Fibroblast of lung (primary cell): ENCODE data around the gene GSG1L.

Experiments used
- EZH2 ChIP-seq: IDR thresholded peaks from 2 replicates; pipeline ENCODE4 v1.5.1; 2012; ENCODE audit warnings: low read length, control low read depth, mild to moderate bottlenecking; ENCODE audit errors: missing control alignments
- TF ChIP-seq, protein P1 (sequence below), 2 donors: IDR thresholded peaks in 1 of 2; conservative IDR thresholded peaks in 1 of 2; 1 replicate in 1 of 2; 2 replicates in 1 of 2; pipeline ENCODE4 v1.5.1; 2011 to 2012; ENCODE audit warnings: low read length in 2 of 2, control low read depth in 1 of 2, inconsistent platforms in 1 of 2, low read depth in 1 of 2, mild to moderate bottlenecking in 1 of 2

DNA sequence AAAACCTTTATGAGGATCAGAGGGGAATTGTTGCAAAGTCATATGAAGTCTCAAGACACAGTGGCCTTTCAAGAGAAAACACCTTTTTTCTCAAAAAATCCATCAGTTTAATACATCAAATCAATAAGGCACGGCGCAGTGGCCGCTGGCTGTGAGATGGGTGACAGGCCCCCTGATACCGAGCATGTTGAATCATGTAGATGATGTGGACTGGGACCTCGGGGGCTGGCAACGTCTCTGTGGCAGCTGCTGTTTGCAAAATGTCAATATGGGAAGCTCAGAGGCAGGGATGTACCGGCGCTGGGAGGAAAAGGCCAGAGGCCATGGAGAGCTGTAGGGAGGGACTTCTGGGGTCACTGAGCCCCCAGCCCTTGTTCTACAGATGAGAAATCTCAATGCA is 169.1 kb downstream of the GSG1L start:
- TF ChIP-seq, protein P1, sequence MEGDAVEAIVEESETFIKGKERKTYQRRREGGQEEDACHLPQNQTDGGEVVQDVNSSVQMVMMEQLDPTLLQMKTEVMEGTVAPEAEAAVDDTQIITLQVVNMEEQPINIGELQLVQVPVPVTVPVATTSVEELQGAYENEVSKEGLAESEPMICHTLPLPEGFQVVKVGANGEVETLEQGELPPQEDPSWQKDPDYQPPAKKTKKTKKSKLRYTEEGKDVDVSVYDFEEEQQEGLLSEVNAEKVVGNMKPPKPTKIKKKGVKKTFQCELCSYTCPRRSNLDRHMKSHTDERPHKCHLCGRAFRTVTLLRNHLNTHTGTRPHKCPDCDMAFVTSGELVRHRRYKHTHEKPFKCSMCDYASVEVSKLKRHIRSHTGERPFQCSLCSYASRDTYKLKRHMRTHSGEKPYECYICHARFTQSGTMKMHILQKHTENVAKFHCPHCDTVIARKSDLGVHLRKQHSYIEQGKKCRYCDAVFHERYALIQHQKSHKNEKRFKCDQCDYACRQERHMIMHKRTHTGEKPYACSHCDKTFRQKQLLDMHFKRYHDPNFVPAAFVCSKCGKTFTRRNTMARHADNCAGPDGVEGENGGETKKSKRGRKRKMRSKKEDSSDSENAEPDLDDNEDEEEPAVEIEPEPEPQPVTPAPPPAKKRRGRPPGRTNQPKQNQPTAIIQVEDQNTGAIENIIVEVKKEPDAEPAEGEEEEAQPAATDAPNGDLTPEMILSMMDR (conservative IDR thresholded peaks at IDR 0.05 in 1 of 2, IDR thresholded peaks at IDR 0.05 in 1 of 2; ENCODE audit: low read depth in 1 of 2, low read length in 2 of 2) = no peak
- no peak for TF ChIP-seq EZH2
